Keratinocyte (primary cell): ENCODE data around the gene C2orf92. TPM values are rescaled to one million over a fixed set of nuclear protein-coding genes. Genes with fewer than 3 reads are reported as not detected.
A peak's percentile ranks its signal among the peaks of the same experiment; 100 is the strongest.

Experiments
- DNase-seq: peaks from one replicate; pipeline ENCODE4 v3.0.0-alpha.2; 2011; ENCODE audit warnings: low read depth, missing footprints, low spot score
- FAIRE-seq: peaks from 2 replicates; lab custom pipeline; 2011; peaks lifted over from hg19 to GRCh38; lab: Jason Lieb, UNC
- H2AFZ ChIP-seq: 2 replicates; pipeline ENCODE4 v1.6.0; 2012; ENCODE audit warnings: low read length, control low read depth, inconsistent platforms; ENCODE audit not compliant: control insufficient read depth
- H3K27ac ChIP-seq: 2 replicates; pipeline ENCODE4 v1.5.1; 2011; ENCODE audit warnings: low read length; ENCODE audit not compliant: control insufficient read depth, insufficient read depth
- H3K27me3 ChIP-seq: 3 replicates; pipeline ENCODE4 v1.6.0; 2011; ENCODE audit warnings: low read length; ENCODE audit not compliant: control insufficient read depth, insufficient read depth; ENCODE audit errors: extremely low read depth
- H3K36me3 ChIP-seq, 2 experiments: 2 replicates in 1 of 2; 3 replicates in 1 of 2; pipeline ENCODE4 v1.5.1; 2011; ENCODE audit warnings: low read length in 2 of 2, mild to moderate bottlenecking in 1 of 2; ENCODE audit not compliant: control insufficient read depth in 2 of 2, insufficient read depth in 2 of 2; ENCODE audit errors: extremely low read depth in 1 of 2
- H3K4me1 ChIP-seq: 3 replicates; pipeline ENCODE4 v1.5.1; 2011; ENCODE audit warnings: low read length; ENCODE audit not compliant: control insufficient read depth, insufficient read depth; ENCODE audit errors: extremely low read depth
- H3K4me2 ChIP-seq: 3 replicates; pipeline ENCODE4 v1.6.0; 2011; ENCODE audit warnings: low read depth, low read length; ENCODE audit not compliant: control insufficient read depth, insufficient read depth; ENCODE audit errors: extremely low read depth
- H3K4me3 ChIP-seq, 3 experiments: fragments of 200-600 bp in 1 of 3; sonication (generic) in 1 of 3; 2 replicates in 2 of 3; 3 replicates in 1 of 3; pipeline ENCODE4 v1.5.1; 2011 to 2016; ENCODE audit warnings: low read length in 3 of 3, mild to moderate bottlenecking in 3 of 3, control low read depth in 2 of 3, inconsistent platforms in 1 of 3, low read depth in 1 of 3, mixed read lengths in 1 of 3, mixed run types in 1 of 3, moderate library complexity in 1 of 3; ENCODE audit not compliant: control insufficient read depth in 2 of 3, insufficient read depth in 2 of 3; ENCODE audit errors: extremely low read depth in 1 of 3
- H3K79me2 ChIP-seq: 2 replicates; pipeline ENCODE4 v1.6.0; 2012; ENCODE audit warnings: low read length; ENCODE audit not compliant: control insufficient read depth, insufficient read depth
- H3K9ac ChIP-seq: 3 replicates; pipeline ENCODE4 v1.6.0; 2011; ENCODE audit warnings: low read length; ENCODE audit not compliant: control insufficient read depth, insufficient read depth; ENCODE audit errors: extremely low read depth
- H3K9me1 ChIP-seq: 3 replicates; pipeline ENCODE4 v1.6.0; 2011; ENCODE audit warnings: low read length; ENCODE audit not compliant: control insufficient read depth, insufficient read depth; ENCODE audit errors: extremely low read depth
- H3K9me3 ChIP-seq: 2 replicates; pipeline ENCODE4 v1.5.1; 2012; ENCODE audit warnings: low read depth, low read length; ENCODE audit not compliant: control insufficient read depth
- H4K20me1 ChIP-seq: 3 replicates; pipeline ENCODE4 v1.6.0; 2011; ENCODE audit warnings: low read length; ENCODE audit not compliant: control insufficient read depth, insufficient read depth; ENCODE audit errors: extremely low read depth
- EZH2 ChIP-seq: IDR thresholded peaks from one replicate; pipeline ENCODE4 v1.6.1; 2012; ENCODE audit warnings: inconsistent platforms, mild to moderate bottlenecking, low read length, moderate library complexity
- dilution Hi-C: fragments of 300-500 bp; cut with MboI; formaldehyde crosslinking; loops from one replicate; pipeline ENCODE4 v1.7.0; 2020; ENCODE audit warnings: low sequenced_read_pairs; ENCODE audit not compliant: extremely low pct_ligation_motif_present
- polyA plus RNA-seq, 5 experiments: library from polyadenylated mRNA; depleted of rRNA in 3 of 5; stranded (reverse) in 3 of 5; stranded (forward) in 1 of 5; unstranded in 1 of 5; fragments of >200 nt; gene quantifications; 1 replicate in 1 of 5; 2 replicates in 3 of 5; 3 replicates in 1 of 5; pipeline versions ENCODE4 v1.2.1 to v1.2.3, GENCODE V29; 2011 to 2012; ENCODE audit warnings: missing spikeins in 2 of 5, low read depth in 1 of 5, low replicate concordance in 1 of 5
- TF ChIP-seq, protein P1 (sequence below), 3 experiments: IDR thresholded peaks in 1 of 3; conservative IDR thresholded peaks in 1 of 3; optimal IDR thresholded peaks in 1 of 3; 2 replicates in 2 of 3; 3 replicates in 1 of 3; pipeline versions ENCODE3 to v1.5.1; 2011; ENCODE audit warnings: low read length in 3 of 3, mild to moderate bottlenecking in 3 of 3, moderate library complexity in 2 of 3, control low read depth in 1 of 3, inconsistent platforms in 1 of 3; ENCODE audit not compliant: insufficient read depth in 2 of 3; ENCODE audit errors: extremely low read depth in 1 of 3

The C2orf92 gene
- polyA plus RNA-seq, 1 donor (not counting 4 experiments of a cell fraction or from before 2014, with no cell fraction given): 1.6 TPM

DNA sequence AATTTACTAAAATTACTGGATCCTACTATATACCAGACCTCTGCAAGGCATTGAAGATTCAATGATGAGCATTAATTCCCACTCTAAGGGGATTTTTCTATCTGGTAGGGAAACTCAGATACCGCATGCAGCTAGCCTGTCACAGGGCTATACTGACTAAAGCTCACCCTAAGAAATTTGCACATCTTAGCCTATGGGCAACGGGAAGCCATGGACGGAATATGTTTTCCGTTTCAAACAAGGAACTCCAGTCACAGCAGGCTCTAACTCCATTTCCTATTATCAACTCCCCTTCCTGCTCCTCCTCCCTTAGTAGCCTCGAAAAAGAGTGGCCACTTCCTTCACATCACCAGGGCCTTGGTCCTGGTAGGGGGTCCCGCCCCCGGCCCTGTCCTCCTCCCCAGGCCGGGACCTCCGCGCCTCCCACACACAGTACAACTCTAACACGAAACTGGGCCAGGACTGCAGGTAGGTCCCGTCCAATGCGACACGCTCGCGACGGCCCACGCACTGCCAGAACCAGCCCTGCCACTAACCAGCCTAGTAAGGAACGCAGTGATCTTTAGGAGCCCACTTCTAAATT is 24.3 kb upstream of the C2orf92 start:
- H3K9me3 ChIP-seq: no peaks in the 10 kb centered on the region
- no peaks in the 10 kb centered on the region for H3K9me1 ChIP-seq
- peaks cover 14% of the 10 kb centered on the region for H3K79me2 ChIP-seq
- peak overlapping the region; percentile 92 for H2AFZ ChIP-seq
- DNase-seq: no peak
- peak overlapping the region; percentile 65 for H3K27ac ChIP-seq
- peaks cover 6% of the 10 kb centered on the region for H3K4me1 ChIP-seq
- peak overlapping the region; percentile 94 for H3K9ac ChIP-seq
- H4K20me1 ChIP-seq: no peaks in the 10 kb centered on the region
- H3K36me3 ChIP-seq: peaks cover 10 to 15% of the 10 kb centered on the region in 2 experiments
- H3K4me3 ChIP-seq: peak overlapping the region; percentile 71 to 99 (median 92)
- no peaks in the 10 kb centered on the region for H3K27me3 ChIP-seq
- no peak for FAIRE-seq
- dilution Hi-C loops: no loop called here
- TF ChIP-seq, protein P1, sequence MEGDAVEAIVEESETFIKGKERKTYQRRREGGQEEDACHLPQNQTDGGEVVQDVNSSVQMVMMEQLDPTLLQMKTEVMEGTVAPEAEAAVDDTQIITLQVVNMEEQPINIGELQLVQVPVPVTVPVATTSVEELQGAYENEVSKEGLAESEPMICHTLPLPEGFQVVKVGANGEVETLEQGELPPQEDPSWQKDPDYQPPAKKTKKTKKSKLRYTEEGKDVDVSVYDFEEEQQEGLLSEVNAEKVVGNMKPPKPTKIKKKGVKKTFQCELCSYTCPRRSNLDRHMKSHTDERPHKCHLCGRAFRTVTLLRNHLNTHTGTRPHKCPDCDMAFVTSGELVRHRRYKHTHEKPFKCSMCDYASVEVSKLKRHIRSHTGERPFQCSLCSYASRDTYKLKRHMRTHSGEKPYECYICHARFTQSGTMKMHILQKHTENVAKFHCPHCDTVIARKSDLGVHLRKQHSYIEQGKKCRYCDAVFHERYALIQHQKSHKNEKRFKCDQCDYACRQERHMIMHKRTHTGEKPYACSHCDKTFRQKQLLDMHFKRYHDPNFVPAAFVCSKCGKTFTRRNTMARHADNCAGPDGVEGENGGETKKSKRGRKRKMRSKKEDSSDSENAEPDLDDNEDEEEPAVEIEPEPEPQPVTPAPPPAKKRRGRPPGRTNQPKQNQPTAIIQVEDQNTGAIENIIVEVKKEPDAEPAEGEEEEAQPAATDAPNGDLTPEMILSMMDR (optimal IDR thresholded peaks at IDR 0.05 in 1 of 3, IDR thresholded peaks at IDR 0.05 in 1 of 3, conservative IDR thresholded peaks at IDR 0.05 in 1 of 3; ENCODE audit: extremely low read depth in 1 of 3, insufficient read depth in 2 of 3, low read length in 3 of 3): no peak
- no peak for TF ChIP-seq EZH2
- peak overlapping the region; percentile 97 for H3K4me2 ChIP-seq

GRCh38 chr2:97645695-97646629 is 23.6 kb upstream of the C2orf92 start, which contains the start of gene COX5B:
Gene COX5B (plus strand): TSS chr2:97646062. CDS start chr2:97646087, 25 bp downstream.
- Histone ChIP-seq H3K4me3 (peak within 1 kb of the TSS; percentile 71 to 99 (median 92)), H3K27ac (peak within 1 kb of the TSS; percentile 78), H4K20me1 (no peaks in the 10 kb centered on the region), H3K36me3 (peaks cover 10 to 15% of the 10 kb centered on the region in 2 experiments), H3K9ac (peak within 1 kb of the TSS; percentile 94), H3K9me1 (no peaks in the 10 kb centered on the region), H3K4me2 (peak within 1 kb of the TSS; percentile 97), H3K4me1 (peaks cover 6% of the 10 kb centered on the region), H3K27me3 (no peaks in the 10 kb centered on the region), H3K9me3 (no peaks in the 10 kb centered on the region), H2AFZ (peak within 1 kb of the TSS; percentile 94), H3K79me2 (peaks cover 14% of the 10 kb centered on the region)
- TF ChIP-seq, protein P1 (optimal IDR thresholded peaks at IDR 0.05 in 1 of 3, IDR thresholded peaks at IDR 0.05 in 1 of 3, conservative IDR thresholded peaks at IDR 0.05 in 1 of 3; ENCODE audit: extremely low read depth in 1 of 3, insufficient read depth in 2 of 3, low read length in 3 of 3): no peak
- TF ChIP-seq EZH2: no peak
- FAIRE-seq: no peak
- dilution Hi-C loops: no loop called here
- DNase-seq: peak; percentile 63
